Activated T-cell treated with anti-CD3 and anti-CD28 coated beads, Interleukin-2, amount 50 U/mL, for 24 hours (primary cell): Measurements from ENCODE around the gene ORC1.

Experiments used
- DNase-seq: peaks from one replicate; pipeline ENCODE4 v3.0.0-alpha.2; 2020
- H3K27ac Mint-ChIP-seq: 2 replicates; pipeline ENCODE4 v1.8.0; 2020; ENCODE audit warnings: mild to moderate bottlenecking, mixed read lengths
- H3K27me3 Mint-ChIP-seq: 2 replicates; pipeline ENCODE4 v1.8.0; 2020; ENCODE audit warnings: mixed read lengths
- H3K36me3 Mint-ChIP-seq: 2 replicates; pipeline ENCODE4 v1.8.0; 2020; ENCODE audit warnings: low read depth, mixed read lengths
- H3K4me1 Mint-ChIP-seq: 2 replicates; pipeline ENCODE4 v1.8.0; 2020; ENCODE audit warnings: low read depth, mixed read lengths
- H3K4me3 Mint-ChIP-seq: 2 replicates; pipeline ENCODE4 v1.8.0; 2020; ENCODE audit warnings: mild to moderate bottlenecking, moderate library complexity, mixed read lengths
- H3K9me3 Mint-ChIP-seq: 2 replicates; pipeline ENCODE4 v1.8.0; 2020; ENCODE audit warnings: mixed read lengths

The ORC1 gene

DNA sequence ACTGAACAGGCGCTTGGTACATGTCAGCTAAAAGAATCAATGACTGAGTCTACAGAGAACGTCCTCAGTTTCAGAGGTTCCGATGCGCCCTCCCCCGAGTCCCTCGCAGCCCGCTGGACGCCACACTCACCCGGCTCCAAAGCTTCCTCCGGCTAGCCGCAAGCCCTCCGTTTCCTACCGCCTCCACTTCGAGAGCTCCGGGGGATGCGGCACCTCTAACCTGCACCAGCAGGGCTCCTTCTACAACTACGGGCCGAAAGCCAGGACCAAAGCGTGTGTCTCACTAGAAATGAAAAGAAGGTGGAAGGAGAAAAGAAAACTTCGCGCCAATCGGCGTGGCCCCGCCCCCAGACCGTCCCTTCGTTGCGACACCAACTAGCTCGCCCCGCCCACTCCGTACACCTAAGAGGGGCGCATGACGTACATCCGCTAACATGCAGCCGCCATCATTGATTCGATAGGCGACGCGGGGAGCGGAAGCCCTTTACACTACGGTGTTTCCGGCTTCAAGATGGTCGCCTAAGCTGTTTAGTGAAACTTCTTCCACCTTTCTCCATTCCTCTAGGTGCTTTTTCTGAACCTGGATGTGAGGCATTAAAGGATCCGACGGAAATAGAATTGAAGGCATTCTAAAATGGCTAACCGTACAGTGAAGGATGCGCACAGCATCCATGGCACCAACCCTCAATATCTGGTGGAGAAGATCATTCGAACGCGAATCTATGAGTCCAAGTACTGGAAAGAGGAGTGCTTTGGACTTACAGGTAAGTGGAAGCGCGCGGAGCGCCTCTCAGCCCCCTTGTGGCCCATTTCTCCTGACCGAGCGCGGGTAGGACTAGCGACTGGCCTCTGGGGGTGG is at the start of gene ORC1, which contains the start of gene PRPF38A:
TSS of gene ORC1 (minus strand) at position 308 of the 859 bp plus-strand sequence. CDS start 2,200 bp downstream, outside the sequence.
TSS of gene PRPF38A (plus strand) at position 487 of the 859 bp plus-strand sequence. CDS start at position 635, 148 bp downstream.
- Mint-ChIP-seq H3K4me1 (peaks cover 55% of the 10 kb centered on the region), H3K27ac (peak within 1 kb of the TSS; percentile 100), H3K4me3 (peak within 1 kb of the TSS; percentile 100), H3K27me3 (no peaks in the 10 kb centered on the region), H3K36me3 (peaks cover 96% of the 10 kb centered on the region), H3K9me3 (no peaks in the 10 kb centered on the region)
- DNase-seq = peak; percentile 97

- Mint-ChIP-seq H3K36me3 (peaks cover 71% of the 10 kb centered on the region), H3K9me3 (no peaks in the 10 kb centered on the region)
- no peak for DNase-seq
Measured at GRCh38 chr1:52444463-52444862, 40.2 kb upstream of the ORC1 start.

GRCh38 chr1:52439976-52440375 is 35.8 kb upstream of the ORC1 start:
- Mint-ChIP-seq H3K27me3 (no peaks in the 10 kb centered on the region), H3K36me3 (peaks cover 75% of the 10 kb centered on the region), H3K27ac (no peak overlapping the region), H3K4me1 (no peaks in the 10 kb centered on the region), H3K4me3 (no peak overlapping the region), H3K9me3 (no peaks in the 10 kb centered on the region)
- DNase-seq = no peak

More at GRCh38 chr1:52444463-52444862, 40.2 kb upstream of the ORC1 start:
- no peaks in the 10 kb centered on the region for H3K4me1 Mint-ChIP-seq
- no peak overlapping the region for H3K27ac Mint-ChIP-seq
- no peak overlapping the region for H3K4me3 Mint-ChIP-seq
- no peaks in the 10 kb centered on the region for H3K27me3 Mint-ChIP-seq

DNA sequence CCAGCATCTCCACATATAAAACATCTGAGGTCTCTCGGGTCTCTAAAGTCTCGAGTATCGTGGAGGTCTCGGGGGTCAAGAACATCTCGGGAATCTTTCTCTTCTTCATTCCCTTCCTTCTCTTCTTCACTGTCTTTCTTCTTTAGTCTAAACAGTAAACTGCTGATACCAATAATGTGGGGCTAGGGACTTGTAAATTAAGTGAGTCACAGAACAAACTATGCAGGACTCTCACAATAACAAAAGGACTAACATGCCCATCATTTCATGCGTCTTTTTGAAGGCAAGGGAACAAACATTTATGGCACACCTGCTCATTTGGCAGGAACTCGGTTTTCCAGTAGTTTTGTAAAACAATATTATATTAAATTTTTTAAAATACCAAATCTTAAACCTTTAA is 32.6 kb upstream of the ORC1 start:
- H3K4me3 Mint-ChIP-seq = no peak overlapping the region
- peaks cover 78% of the 10 kb centered on the region for H3K36me3 Mint-ChIP-seq
- no peak overlapping the region for H3K27ac Mint-ChIP-seq
- H3K9me3 Mint-ChIP-seq = no peaks in the 10 kb centered on the region
- no peaks in the 10 kb centered on the region for H3K27me3 Mint-ChIP-seq
- DNase-seq = no peak
- H3K4me1 Mint-ChIP-seq = no peaks in the 10 kb centered on the region

- Mint-ChIP-seq H3K27me3 (no peaks in the 10 kb centered on the region), H3K36me3 (peaks cover 78% of the 10 kb centered on the region), H3K4me3 (no peak overlapping the region), H3K4me1 (no peaks in the 10 kb centered on the region), H3K9me3 (no peaks in the 10 kb centered on the region), H3K27ac (no peak overlapping the region)
- DNase-seq = no peak
Measured at GRCh38 chr1:52435650-52436049, 31.4 kb upstream of the ORC1 start.

GRCh38 chr1:52435211-52435610 is 31.0 kb upstream of the ORC1 start:
- DNase-seq = no peak
- Mint-ChIP-seq H3K27me3 (no peaks in the 10 kb centered on the region), H3K4me3 (no peak overlapping the region), H3K36me3 (peaks cover 79% of the 10 kb centered on the region), H3K9me3 (no peaks in the 10 kb centered on the region), H3K27ac (no peak overlapping the region), H3K4me1 (no peaks in the 10 kb centered on the region)

- Mint-ChIP-seq H3K27me3 (no peaks in the 10 kb centered on the region), H3K27ac (no peak overlapping the region), H3K4me1 (no peaks in the 10 kb centered on the region), H3K9me3 (no peaks in the 10 kb centered on the region), H3K36me3 (peaks cover 68% of the 10 kb centered on the region), H3K4me3 (no peak overlapping the region)
- DNase-seq = no peak
Measured at GRCh38 chr1:52432807-52433206, 28.6 kb upstream of the ORC1 start.

GRCh38 chr1:52427152-52427551 is 22.9 kb upstream of the ORC1 start:
- Mint-ChIP-seq H3K4me3 (no peak overlapping the region), H3K27me3 (no peaks in the 10 kb centered on the region), H3K27ac (peak overlapping the region; percentile 14), H3K36me3 (peaks cover 59% of the 10 kb centered on the region), H3K4me1 (peaks cover 42% of the 10 kb centered on the region), H3K9me3 (no peaks in the 10 kb centered on the region)
- no peak for DNase-seq

- peaks cover 46% of the 10 kb centered on the region for H3K4me1 Mint-ChIP-seq
- H3K36me3 Mint-ChIP-seq = peaks cover 63% of the 10 kb centered on the region
- H3K4me3 Mint-ChIP-seq = no peak overlapping the region
- peak overlapping the region; percentile 68 for H3K27ac Mint-ChIP-seq
- no peak for DNase-seq
- H3K27me3 Mint-ChIP-seq = no peaks in the 10 kb centered on the region
- no peaks in the 10 kb centered on the region for H3K9me3 Mint-ChIP-seq
Measured at GRCh38 chr1:52426371-52426770, 22.1 kb upstream of the ORC1 start.

GRCh38 chr1:52424813-52425212 is 20.6 kb upstream of the ORC1 start:
- Mint-ChIP-seq H3K27me3 (no peaks in the 10 kb centered on the region), H3K27ac (peak overlapping the region; percentile 91), H3K4me3 (no peak overlapping the region), H3K4me1 (peaks cover 47% of the 10 kb centered on the region), H3K9me3 (no peaks in the 10 kb centered on the region), H3K36me3 (peaks cover 63% of the 10 kb centered on the region)
- no peak for DNase-seq

- H3K27ac Mint-ChIP-seq = peak overlapping the region; percentile 91
- DNase-seq = no peak
- H3K36me3 Mint-ChIP-seq = peaks cover 69% of the 10 kb centered on the region
- H3K9me3 Mint-ChIP-seq = no peaks in the 10 kb centered on the region
- H3K27me3 Mint-ChIP-seq = no peaks in the 10 kb centered on the region
- H3K4me3 Mint-ChIP-seq = peak overlapping the region; percentile 68
- H3K4me1 Mint-ChIP-seq = peaks cover 53% of the 10 kb centered on the region
Measured at GRCh38 chr1:52424231-52424636, 20.0 kb upstream of the ORC1 start.

DNA sequence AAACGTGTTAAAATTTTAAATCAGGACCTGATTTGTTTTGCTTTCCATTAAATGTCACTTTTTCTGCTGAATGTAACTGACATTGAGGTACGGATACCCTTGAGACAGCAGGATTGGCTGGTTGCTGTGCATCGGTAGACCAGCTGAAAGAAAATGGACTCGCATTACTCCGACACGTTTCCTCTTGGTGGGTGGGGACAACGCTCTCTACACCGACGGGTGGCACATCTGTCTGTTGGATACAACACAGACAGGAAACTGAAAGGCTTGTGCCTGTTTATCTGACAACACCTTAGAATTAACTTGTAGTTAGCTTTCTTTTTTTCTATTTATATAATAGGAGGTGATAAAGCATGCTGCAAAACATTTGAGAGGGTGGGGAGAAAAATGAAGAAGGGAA is 19.5 kb upstream of the ORC1 start:
- H3K36me3 Mint-ChIP-seq = peaks cover 73% of the 10 kb centered on the region
- H3K9me3 Mint-ChIP-seq = no peaks in the 10 kb centered on the region
- H3K4me1 Mint-ChIP-seq = peaks cover 54% of the 10 kb centered on the region
- H3K27me3 Mint-ChIP-seq = no peaks in the 10 kb centered on the region
- peak overlapping the region; percentile 91 for H3K27ac Mint-ChIP-seq
- DNase-seq = peak; percentile 55
- H3K4me3 Mint-ChIP-seq = peak overlapping the region; percentile 68

DNA sequence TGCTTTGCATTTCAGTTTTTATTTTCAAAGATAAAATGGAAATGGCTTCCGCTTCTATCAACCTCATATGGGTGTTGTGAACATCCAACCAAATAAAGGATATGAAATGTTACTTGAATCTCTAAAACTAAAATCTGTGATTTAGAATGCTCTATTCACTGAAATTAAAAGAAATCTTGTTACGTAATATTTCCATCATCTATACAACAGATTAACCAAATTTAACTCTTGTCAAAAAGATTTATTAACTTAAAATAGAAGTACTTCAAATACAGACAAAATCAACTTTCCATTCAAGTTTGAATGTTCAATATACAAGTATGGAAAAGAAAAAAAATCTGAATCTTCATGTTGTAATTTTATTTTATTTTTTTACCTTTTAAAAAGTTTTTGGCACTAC is 18.8 kb upstream of the ORC1 start:
- Mint-ChIP-seq H3K27me3 (no peaks in the 10 kb centered on the region), H3K36me3 (peaks cover 75% of the 10 kb centered on the region), H3K9me3 (no peaks in the 10 kb centered on the region), H3K4me3 (no peak overlapping the region), H3K4me1 (peaks cover 61% of the 10 kb centered on the region), H3K27ac (peak overlapping the region; percentile 50)
- no peak for DNase-seq

DNA sequence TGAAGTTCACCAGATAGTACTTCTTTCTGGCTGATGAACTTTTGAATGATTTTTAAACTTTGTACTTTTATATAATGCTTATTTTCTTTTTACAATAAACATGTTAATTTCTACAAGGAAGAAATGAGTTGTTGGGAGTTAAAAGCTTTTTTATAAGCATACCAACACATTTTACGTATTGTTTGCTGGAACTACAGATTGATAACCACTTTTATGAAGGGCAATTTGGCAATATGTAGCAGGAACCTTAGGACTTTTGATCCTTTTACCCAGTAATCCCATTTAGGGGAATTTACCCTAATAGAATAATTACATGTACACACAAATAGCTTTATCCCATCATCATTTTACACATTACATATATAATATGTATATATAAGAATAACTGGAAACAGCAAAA is 16.5 kb upstream of the ORC1 start:
- peaks cover 90% of the 10 kb centered on the region for H3K36me3 Mint-ChIP-seq
- peak overlapping the region; percentile 40 for H3K27ac Mint-ChIP-seq
- H3K4me1 Mint-ChIP-seq = peaks cover 52% of the 10 kb centered on the region
- DNase-seq = no peak
- H3K27me3 Mint-ChIP-seq = no peaks in the 10 kb centered on the region
- H3K9me3 Mint-ChIP-seq = no peaks in the 10 kb centered on the region
- H3K4me3 Mint-ChIP-seq = no peak overlapping the region

GRCh38 chr1:52416811-52417210 is 12.6 kb upstream of the ORC1 start:
- peaks cover 96% of the 10 kb centered on the region for H3K36me3 Mint-ChIP-seq
- no peaks in the 10 kb centered on the region for H3K9me3 Mint-ChIP-seq
- H3K27ac Mint-ChIP-seq = peak overlapping the region; percentile 63
- no peak for DNase-seq
- no peak overlapping the region for H3K4me3 Mint-ChIP-seq
- H3K27me3 Mint-ChIP-seq = no peaks in the 10 kb centered on the region
- H3K4me1 Mint-ChIP-seq = peaks cover 35% of the 10 kb centered on the region
